Tongue (tissue), 2 donors: ENCODE measurements around the gene NPTXR. TPM values are rescaled to one million over a fixed set of nuclear protein-coding genes. Genes with fewer than 3 reads are reported as not detected.

Experiments used
- DNase-seq: peaks from one replicate; pipeline ENCODE4 v3.0.0-alpha.2; 2015
- total RNA-seq: library from RNA; depleted of rRNA; stranded (reverse); fragments of >200 nt; gene quantifications from one replicate; pipeline ENCODE4 v1.2.3, GENCODE V29; 2014

NPTXR gene
- total RNA-seq, 1 donor from 2014 or later: 12.3 TPM

GRCh38 chr22:38796262-38796957 is 47.4 kb downstream of the NPTXR start:
- DNase-seq: no peak

- no peak for DNase-seq
Observed at GRCh38 chr22:38795569-38795968, 48.3 kb downstream of the NPTXR start.

- peak; percentile 99 for DNase-seq
Observed at GRCh38 chr22:38793721-38794466, 49.9 kb downstream of the NPTXR start, which contains the start of gene DNAL4. DNAL4 (minus strand) TSS chr22:38794143; CDS start chr22:38782731, 11,412 bp downstream.

GRCh38 chr22:38793317-38793716 is 50.5 kb downstream of the NPTXR start:
- DNase-seq: peak; percentile 7

GRCh38 chr22:38792833-38793232 is 51.0 kb downstream of the NPTXR start:
- DNase-seq: no peak

- DNase-seq: no peak
Observed at GRCh38 chr22:38789606-38790005, 54.2 kb downstream of the NPTXR start.

- no peak for DNase-seq
Observed at GRCh38 chr22:38788846-38789245, 55.0 kb downstream of the NPTXR start.

- peak; percentile 96 for DNase-seq
Observed at GRCh38 chr22:38788021-38788816, 55.6 kb downstream of the NPTXR start.

- no peak for DNase-seq
Observed at GRCh38 chr22:38786631-38787030, 57.2 kb downstream of the NPTXR start.

GRCh38 chr22:38784856-38785255 is 59.0 kb downstream of the NPTXR start:
- DNase-seq: no peak

- no peak for DNase-seq
Observed at GRCh38 chr22:38784035-38784434, 59.8 kb downstream of the NPTXR start.

GRCh38 chr22:38783095-38783615 is 60.7 kb downstream of the NPTXR start:
- no peak for DNase-seq

- DNase-seq: no peak
Observed at GRCh38 chr22:38782402-38783094, 61.3 kb downstream of the NPTXR start.

GRCh38 chr22:38781033-38781432 is 62.8 kb downstream of the NPTXR start:
- DNase-seq: no peak

GRCh38 chr22:38777087-38777671 is 66.6 kb downstream of the NPTXR start:
- DNase-seq: no peak

- DNase-seq: no peak
Observed at GRCh38 chr22:38776086-38776485, 67.7 kb downstream of the NPTXR start.

- no peak for DNase-seq
Observed at GRCh38 chr22:38775656-38776055, 68.2 kb downstream of the NPTXR start.

- no peak for DNase-seq
Observed at GRCh38 chr22:38774496-38775166, 69.2 kb downstream of the NPTXR start.

- no peak for DNase-seq
Observed at GRCh38 chr22:38773363-38773946, 70.4 kb downstream of the NPTXR start.

GRCh38 chr22:38772623-38772873 is 71.3 kb downstream of the NPTXR start:
- DNase-seq: no peak
